B cell (primary cell): ENCODE results near the gene COX6B1.

Experiments
- CTCF ChIP-seq: fragments of 200-600 bp; IDR thresholded peaks from one replicate; pipeline ENCODE4 v1.8.0; 2022; ENCODE audit warnings: antibody characterized with exemption, mild to moderate bottlenecking
- EZH2 ChIP-seq: IDR thresholded peaks from 2 replicates; pipeline ENCODE4 v1.6.1; 2012; ENCODE audit warnings: borderline replicate concordance, low read depth, mild to moderate bottlenecking, moderate library complexity, low read length; ENCODE audit not compliant: insufficient read depth, poor library complexity, severe bottlenecking

DNA sequence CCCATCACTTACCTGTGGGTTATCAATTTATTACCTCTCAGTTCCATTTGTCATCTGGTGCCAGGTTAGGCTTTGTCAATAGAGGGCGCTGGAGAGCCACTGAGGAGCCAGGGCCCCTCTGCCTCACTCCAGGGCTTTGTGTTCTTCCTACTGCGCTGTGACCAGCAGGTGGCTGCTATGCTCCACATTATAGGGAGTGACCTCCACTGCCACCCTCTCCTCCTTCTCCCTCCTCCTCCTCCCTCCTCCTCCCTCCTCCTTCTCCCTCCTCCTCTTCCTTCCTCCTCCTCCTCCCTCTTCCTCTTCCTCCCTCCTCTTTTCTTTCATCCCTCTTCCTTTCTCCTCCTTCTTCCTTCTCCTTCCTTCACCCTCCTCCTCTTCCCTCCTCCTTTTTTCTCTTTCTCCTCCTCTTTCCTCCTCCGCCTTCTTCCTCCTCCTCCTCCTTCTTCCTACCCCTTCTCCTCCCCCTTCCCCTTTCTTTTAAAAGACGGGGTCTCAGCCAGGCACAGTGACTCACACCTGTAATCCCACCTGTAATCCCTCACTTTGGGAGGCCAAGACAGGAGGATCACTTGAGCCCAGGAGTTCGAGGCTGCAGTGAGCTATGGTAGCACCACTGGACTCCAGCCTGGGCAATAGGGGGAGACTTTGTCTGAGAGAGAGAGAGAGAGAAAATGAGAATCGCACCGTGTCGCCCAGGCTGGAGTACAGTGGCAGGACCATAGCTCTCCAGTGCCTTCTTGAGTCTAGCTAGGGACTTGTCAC lies 45.9 kb downstream of the COX6B1 start:
- TF ChIP-seq CTCF = peak; percentile 99
- no peak for TF ChIP-seq EZH2
